A549 (cell line): Measurements from ENCODE around the gene RASA4. TPM values are rescaled to one million over a fixed set of nuclear protein-coding genes. Genes with fewer than 3 reads are reported as not detected.
"Not testable (repeated sequence)": the region's sequence is repeated elsewhere in the genome, so short reads cannot be mapped to it uniquely, and the experiment has no call there.

Source experiments
- ATAC-seq, 2 experiments: fragments of 200-7000 bp in 1 of 2; fragments of >200 bp in 1 of 2; cut with Nextera tagmentation in 1 of 2; cut with Tn5 transposase in 1 of 2; 3 replicates each; pipeline versions ENCODE4 v1.8.0 to v1.9.1; 2018 to 2020; ENCODE audit warnings: mild to moderate bottlenecking in 1 of 2, moderate library complexity in 1 of 2
- CTCF ChIA-PET: fragments of 300-600 bp; sonication (Branson Sonifier 250); formaldehyde crosslinking; extraction: SDS; loops from one replicate; lab custom pipeline; 2021; ENCODE audit warnings: antibody characterized with exemption, inconsistent platforms; lab: Yijun Ruan, JAX
- POLR2A ChIA-PET: fragments of 350-600 bp; formaldehyde crosslinking; extraction: SDS; loops from one replicate; lab custom pipeline; 2021; ENCODE audit warnings: antibody characterized with exemption, inconsistent platforms; lab: Yijun Ruan, JAX
- DNase-seq, 2 experiments: peaks; one replicate each; pipeline versions ENCODE4 v3.0.0 to v3.0.0-alpha.2; 2011 to 2016; ENCODE audit warnings: low read depth in 1 of 2, low spot score in 1 of 2
- FAIRE-seq: peaks from 2 replicates; lab custom pipeline; 2011; peaks lifted over from hg19 to GRCh38; lab: Jason Lieb, UNC
- H3K27ac ChIP-seq, 2 experiments: fragments of >200 bp; sonication (Bioruptor Twin); formaldehyde crosslinking; 3 replicates each; pipeline ENCODE4 v1.5.1; 2016 to 2017
- H3K4me1 ChIP-seq: fragments of >200 bp; sonication (Bioruptor Twin); formaldehyde crosslinking; 3 replicates; pipeline ENCODE4 v1.6.1; 2016
- H3K4me2 ChIP-seq: fragments of >200 bp; sonication (Bioruptor Twin); formaldehyde crosslinking; 3 replicates; pipeline ENCODE4 v1.6.1; 2016
- H3K4me3 ChIP-seq: fragments of >200 bp; sonication (Bioruptor Twin); formaldehyde crosslinking; 3 replicates; pipeline ENCODE4 v1.5.1; 2016
- H3K9me3 ChIP-seq: fragments of >200 bp; sonication (Bioruptor Twin); formaldehyde crosslinking; 3 replicates; pipeline ENCODE4 v1.6.1; 2016
- WGBS: methylation state at CpG from one replicate; pipeline ENCODE4 v1.1.6; 2017; ENCODE audit errors: missing lambda C conversion rate; 5-methylcytosine and 5-hydroxymethylcytosine counted together
- polyA plus RNA-seq, 4 experiments: library from polyadenylated mRNA; depleted of rRNA in 3 of 4; stranded (reverse); fragments of >200 nt; fragmentation: RNase III in 1 of 4; extraction: RNeasy Plus Mini Kit Qiagen cat#74134 plus additional on column Dnase treatment in 1 of 4; gene quantifications; 2 replicates in 3 of 4; 3 replicates in 1 of 4; pipeline ENCODE4 v1.2.3, GENCODE V29; 2011 to 2017

Gene RASA4
- polyA plus RNA-seq, 2 of the 4 experiments (the other 2 are of a cell fraction), result 1.8 to 3.2 TPM

DNA sequence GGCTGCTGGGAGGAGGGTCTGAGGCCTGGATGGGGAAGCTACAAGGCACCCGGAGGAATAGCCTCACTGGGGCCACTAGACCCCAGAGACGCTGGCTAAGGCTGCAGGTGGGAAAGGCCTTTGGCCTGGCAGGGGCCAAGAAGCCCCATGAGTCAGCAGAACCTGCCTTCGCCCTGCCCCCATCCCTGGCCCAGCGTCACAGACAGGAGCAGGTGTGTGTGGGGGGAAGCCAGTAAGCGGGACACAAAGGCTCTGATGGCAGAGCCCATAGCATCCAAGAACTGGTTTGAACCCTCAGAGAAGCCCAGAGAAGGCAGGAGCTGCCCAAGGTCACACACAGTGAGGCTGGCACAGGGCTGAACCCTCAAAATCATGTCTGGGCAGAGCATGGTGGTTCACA lies 9.7 kb downstream of the RASA4 start:
- H3K4me3 ChIP-seq, FAIRE-seq, H3K4me2 ChIP-seq, H3K27ac ChIP-seq, ATAC-seq, H3K4me1 ChIP-seq, DNase-seq, POLR2A ChIA-PET, H3K9me3 ChIP-seq, CTCF ChIA-PET: not testable (repeated sequence)
- no CpG with 5 or more reads among the region's 5 CpGs for WGBS

DNA sequence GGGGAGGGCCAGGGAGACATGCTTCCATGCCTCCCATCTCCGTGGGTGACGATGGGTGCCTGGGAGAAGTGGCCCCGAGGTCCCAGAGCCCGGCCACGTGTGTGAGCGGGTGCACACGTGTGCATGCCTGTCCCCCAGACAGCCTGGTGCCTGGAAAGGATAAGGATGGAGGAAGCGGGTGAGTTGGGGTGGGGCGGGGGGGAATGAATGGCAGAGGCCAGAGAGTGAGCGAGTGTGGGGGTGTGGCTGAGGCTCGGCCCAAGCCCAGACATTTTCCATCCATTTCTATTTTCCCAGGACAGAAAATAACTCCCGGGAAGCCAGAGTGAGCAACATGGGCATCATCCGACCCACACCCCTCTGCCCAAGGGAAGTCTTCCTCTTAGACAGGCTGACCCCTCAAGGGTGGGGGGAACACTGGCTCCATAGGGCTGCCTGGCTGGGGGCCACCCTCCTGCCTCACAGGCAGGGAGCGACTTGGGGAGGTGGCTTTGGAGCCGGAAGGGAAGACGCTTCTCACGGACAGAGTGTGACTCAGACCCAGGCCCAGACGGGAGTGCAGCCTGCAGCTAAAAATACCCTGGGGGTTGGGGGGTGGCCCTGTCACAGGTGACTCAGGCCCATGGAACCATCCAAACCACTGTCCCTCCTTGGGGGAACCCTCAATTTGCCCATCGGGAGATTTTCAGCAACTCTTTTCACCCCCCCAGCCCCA lies 12.0 kb downstream of the RASA4 start:
- peak; percentile 87 to 90 for ATAC-seq
- CTCF ChIA-PET, FAIRE-seq, DNase-seq, H3K4me1 ChIP-seq, H3K4me2 ChIP-seq, POLR2A ChIA-PET, H3K27ac ChIP-seq, H3K4me3 ChIP-seq, H3K9me3 ChIP-seq: not testable (repeated sequence)
- 6% methylated on average over 1 of the region's 19 CpGs for WGBS

DNA sequence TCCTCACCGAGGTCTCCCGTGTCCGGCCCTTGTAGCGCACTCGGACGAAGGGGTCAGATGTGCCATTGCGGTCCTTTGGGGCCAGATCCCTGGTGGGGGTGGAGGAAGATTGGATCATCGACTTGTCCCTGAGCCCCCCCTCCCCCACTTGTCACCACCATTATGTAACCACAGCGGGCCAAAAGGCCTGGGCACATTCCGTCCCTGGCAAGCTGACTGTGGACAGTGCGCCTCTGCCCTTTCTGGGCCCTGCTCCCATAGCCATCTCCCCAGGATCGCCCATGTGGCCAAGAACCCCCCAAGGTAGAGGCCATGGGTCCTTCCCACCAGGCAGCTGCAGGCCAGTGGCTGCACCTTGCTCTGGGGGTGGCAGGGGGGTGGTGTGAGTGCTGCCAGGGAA lies 14.2 kb downstream of the RASA4 start:
- H3K27ac ChIP-seq, DNase-seq, CTCF ChIA-PET, H3K4me1 ChIP-seq, H3K4me3 ChIP-seq, ATAC-seq, FAIRE-seq, H3K4me2 ChIP-seq, POLR2A ChIA-PET, H3K9me3 ChIP-seq: not testable (repeated sequence)
- no CpG with 5 or more reads among the region's 12 CpGs for WGBS

DNA sequence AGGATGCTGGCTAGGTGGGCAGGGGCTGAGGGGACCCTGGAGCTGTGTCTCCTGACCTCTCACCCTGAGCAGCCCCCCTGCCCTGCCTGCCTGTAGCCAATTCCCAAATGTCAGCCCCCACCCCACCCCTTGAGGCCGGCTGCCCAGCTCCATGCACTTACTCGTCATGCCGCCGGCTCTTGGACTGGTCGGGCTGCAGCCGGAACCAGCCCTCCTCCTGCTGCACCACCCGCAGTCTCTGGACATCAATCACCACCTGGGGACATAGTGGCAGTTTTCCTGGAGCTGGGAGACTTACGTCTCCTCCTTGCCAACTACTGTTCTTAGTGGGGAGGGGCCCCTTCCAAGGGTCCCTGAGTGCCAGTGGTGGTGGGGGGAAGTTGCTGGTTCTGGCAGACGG lies 16.9 kb downstream of the RASA4 start:
- H3K27ac ChIP-seq, ATAC-seq, DNase-seq, H3K4me2 ChIP-seq, POLR2A ChIA-PET, CTCF ChIA-PET, H3K9me3 ChIP-seq, H3K4me3 ChIP-seq, FAIRE-seq, H3K4me1 ChIP-seq: not testable (repeated sequence)
- WGBS, result no CpG with 5 or more reads among the region's 9 CpGs

DNA sequence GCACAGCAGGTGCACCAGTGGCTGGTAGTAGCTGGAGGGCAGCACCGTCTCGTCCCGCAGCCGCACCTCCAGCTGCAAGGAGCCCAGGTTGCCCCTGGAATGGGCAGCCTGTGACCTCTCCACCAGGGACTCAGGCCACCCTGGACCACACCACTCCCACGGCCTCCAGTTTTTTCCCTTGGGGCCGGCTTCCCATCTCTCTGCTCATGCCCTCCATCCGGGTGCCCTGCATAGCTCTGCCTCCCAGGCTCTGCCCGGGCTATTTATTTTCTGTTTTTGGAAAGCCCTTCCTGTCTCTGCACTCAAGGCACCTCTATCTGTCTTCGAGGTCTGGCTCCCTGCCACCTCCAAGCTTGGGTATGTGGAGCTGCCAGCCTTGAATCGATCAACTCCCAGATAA lies 20.5 kb downstream of the RASA4 start:
- CTCF ChIA-PET, H3K27ac ChIP-seq, H3K4me3 ChIP-seq, POLR2A ChIA-PET, H3K9me3 ChIP-seq, DNase-seq, H3K4me1 ChIP-seq, FAIRE-seq, ATAC-seq, H3K4me2 ChIP-seq: not testable (repeated sequence)
- 50% methylated on average over 5 of the region's 10 CpGs for WGBS

DNA sequence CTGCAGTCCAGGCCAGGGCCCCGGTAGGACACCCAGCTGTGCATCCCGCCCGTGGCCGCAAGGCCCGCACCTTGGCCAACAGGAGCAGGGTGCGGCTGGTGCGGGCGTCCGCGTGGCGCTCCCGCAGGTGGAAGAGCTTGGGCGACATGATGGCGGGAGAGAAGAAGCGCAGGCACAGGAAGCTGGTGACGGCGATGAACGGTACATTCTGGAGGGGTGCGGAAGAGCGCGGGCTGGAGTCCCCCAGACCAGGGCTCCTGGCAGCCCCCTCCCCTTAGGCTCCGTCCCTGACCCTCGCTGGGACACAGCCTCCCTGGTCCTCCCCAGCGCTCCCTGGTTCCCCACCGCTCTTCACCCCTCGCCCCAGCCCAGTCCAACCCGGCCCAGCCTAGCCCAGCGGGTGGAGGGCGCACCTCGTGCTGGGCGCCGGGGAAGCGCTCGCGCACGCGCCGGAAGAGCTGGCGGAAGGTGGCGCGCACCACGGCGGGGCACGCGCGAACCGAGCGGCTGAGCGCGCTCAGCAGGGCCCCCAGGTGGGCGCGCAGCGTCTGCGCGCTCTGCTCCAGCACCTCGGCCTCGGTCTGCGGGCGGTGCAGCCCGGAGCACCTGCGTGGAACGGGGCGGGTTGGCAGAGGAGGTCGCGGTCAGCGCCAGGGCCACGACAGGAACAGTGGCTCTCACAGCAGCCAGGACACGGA lies 22.8 kb downstream of the RASA4 start:
- ATAC-seq, result peak in 1 of 2 experiments; percentile 0; a peak in 1 of 6 replicates
- H3K27ac ChIP-seq, POLR2A ChIA-PET, H3K4me1 ChIP-seq, DNase-seq, CTCF ChIA-PET, H3K4me2 ChIP-seq, H3K9me3 ChIP-seq, H3K4me3 ChIP-seq, FAIRE-seq: not testable (repeated sequence)
- no CpG with 5 or more reads among the region's 68 CpGs for WGBS

DNA sequence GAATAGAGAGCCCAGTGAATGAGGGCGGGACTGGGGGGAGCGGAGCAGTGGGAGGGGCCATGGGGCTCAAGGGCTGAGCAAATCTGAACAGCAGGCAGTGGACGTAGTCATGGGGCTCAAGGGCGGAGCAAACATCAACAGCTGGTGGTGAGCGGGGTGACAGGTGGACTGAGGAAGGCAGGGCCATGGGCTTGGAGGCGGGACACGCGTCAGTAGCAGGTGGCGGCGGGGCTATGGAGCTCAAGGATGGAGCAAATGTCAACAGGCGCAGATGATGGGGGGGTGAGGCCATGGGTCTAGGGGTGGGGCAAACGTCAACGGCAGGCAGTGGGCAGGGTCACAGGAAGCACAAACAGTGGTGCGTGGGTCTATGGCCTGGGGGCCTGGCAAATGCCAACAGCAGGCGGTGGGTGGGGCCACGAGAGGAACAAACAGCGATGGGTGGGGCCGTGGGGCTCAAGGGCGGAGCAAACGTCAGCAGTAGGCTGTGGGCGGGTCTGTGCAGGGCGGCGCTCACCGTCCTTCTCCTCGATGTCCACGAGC lies 24.0 kb downstream of the RASA4 start:
- ATAC-seq, result peak; percentile 68 to 84

DNA sequence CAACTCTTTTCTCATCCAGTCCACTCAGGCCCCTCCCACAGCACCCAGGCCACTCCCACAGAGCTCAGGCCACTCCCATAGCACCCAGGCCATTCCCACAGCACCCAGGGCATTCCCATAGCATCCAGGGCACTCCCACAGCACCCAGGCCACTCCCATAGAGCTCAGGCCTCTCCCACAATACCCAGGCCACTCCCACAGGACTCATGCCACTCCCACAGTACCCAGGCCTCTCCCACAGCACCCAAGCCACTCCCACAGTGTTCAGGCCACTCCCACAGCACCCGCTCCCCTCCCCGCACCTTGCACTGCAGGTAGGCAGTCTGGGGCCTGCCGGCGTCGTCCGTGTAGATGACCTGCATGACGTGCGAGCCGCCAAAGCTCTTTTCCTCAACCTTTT lies 26.7 kb downstream of the RASA4 start:
- H3K4me1 ChIP-seq, POLR2A ChIA-PET, H3K4me3 ChIP-seq, H3K4me2 ChIP-seq, FAIRE-seq, H3K27ac ChIP-seq, DNase-seq, H3K9me3 ChIP-seq, CTCF ChIA-PET: not testable (repeated sequence)
- ATAC-seq, result peak; percentile 64 to 87
- no CpG with 5 or more reads among the region's 9 CpGs for WGBS

More for the DNA sequence above, 24.0 kb downstream of the RASA4 start:
- H3K4me3 ChIP-seq, FAIRE-seq, POLR2A ChIA-PET, DNase-seq, H3K4me1 ChIP-seq, H3K9me3 ChIP-seq, CTCF ChIA-PET, H3K27ac ChIP-seq, H3K4me2 ChIP-seq: not testable (repeated sequence)
- 0% methylated on average over 5 of the region's 26 CpGs for WGBS

DNA sequence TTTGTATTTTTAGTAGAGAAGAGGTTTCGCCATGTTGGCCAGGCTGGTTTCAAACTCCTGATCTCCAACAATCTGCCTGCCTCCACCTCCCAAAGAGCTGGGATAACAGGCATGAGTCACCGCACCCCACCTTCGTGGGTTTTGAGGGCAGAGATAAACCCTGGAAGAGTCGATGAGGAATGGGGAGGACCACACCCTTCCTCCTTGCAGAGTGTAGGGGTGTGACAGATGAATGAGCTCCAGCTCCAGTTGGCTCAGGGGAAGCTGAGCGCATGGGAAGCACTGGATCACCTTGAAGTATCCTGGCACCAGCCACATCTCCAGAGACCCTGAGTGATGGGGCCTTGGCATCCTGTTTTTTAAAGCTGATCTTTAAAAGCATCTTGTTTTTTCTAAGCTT lies 33.1 kb downstream of the RASA4 start:
- CTCF ChIA-PET, H3K27ac ChIP-seq, H3K4me1 ChIP-seq, FAIRE-seq, H3K4me2 ChIP-seq, H3K4me3 ChIP-seq, DNase-seq, H3K9me3 ChIP-seq, ATAC-seq, POLR2A ChIA-PET: not testable (repeated sequence)
- WGBS, result no CpG with 5 or more reads among the region's 5 CpGs

DNA sequence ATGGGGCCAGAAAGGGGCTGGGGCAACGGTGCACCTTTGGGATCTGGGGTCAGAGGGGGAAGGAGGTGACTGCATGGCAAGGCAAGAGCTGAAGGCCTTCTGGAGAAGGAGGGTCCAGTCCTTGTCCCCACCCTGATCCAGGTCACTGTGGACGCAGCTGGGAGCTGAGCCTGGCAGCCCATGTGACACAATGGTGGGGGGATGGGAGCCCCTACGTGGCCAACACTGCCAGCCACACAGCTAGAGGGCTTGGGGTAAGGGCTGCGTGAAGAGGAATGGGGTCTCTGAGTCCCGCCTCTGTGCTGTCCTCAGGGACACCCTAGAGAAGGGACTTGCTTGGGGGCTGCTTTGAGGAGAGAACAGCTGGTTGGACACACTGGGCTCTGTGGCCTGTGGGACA lies 34.8 kb downstream of the RASA4 start:
- H3K4me2 ChIP-seq, H3K4me1 ChIP-seq, CTCF ChIA-PET, POLR2A ChIA-PET, H3K4me3 ChIP-seq, FAIRE-seq, H3K27ac ChIP-seq, DNase-seq, H3K9me3 ChIP-seq: not testable (repeated sequence)
- ATAC-seq, result 0 out of 6 replicates have a peak, but pooled peaks of 1 of the 2 experiments have one; percentile 5
- no CpG with 5 or more reads among the region's 5 CpGs for WGBS

DNA sequence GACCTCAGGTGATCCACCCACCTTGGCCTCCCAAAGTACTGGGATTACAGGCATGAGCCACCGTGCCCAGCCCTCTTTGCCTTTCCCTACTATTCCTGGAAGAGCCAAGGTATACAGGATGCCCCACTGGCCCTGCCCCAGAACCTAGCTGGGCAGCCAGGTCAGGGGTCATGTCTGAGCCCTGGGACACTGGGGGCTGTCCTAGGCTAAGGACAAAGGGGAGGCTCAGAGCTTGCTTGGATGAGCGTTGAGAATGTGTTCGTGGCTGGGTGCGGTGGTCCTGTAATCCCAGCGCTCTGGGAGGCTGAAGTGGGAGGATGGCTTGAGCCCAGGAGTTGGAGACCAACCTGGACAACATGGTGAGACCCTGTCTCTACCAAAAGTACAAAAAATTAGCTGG lies 38.1 kb downstream of the RASA4 start:
- H3K9me3 ChIP-seq, H3K27ac ChIP-seq, CTCF ChIA-PET, DNase-seq, H3K4me3 ChIP-seq, POLR2A ChIA-PET, H3K4me1 ChIP-seq, H3K4me2 ChIP-seq, FAIRE-seq: not testable (repeated sequence)
- ATAC-seq, result peak in 1 of 2 experiments; percentile 7; a peak in 2 of 6 replicates
- WGBS, result 87% methylated on average over 5 of the region's 5 CpGs
